ENCODE measurements around the gene DLG5. TPM values are rescaled to one million over a fixed set of nuclear protein-coding genes. Genes with fewer than 3 reads are reported as not detected.

Gene DLG5
- total RNA-seq, 3 donors from 2014 or later: 1.0 to 1.5 (median 1.5) TPM

- no peaks in the 10 kb centered on the region for H3K4me1 Mint-ChIP-seq (ENCODE audit: low read depth)
- no peak for DNase-seq
- no peak for ATAC-seq
- H3K27me3 Mint-ChIP-seq (ENCODE audit: low read depth): no peaks in the 10 kb centered on the region
- no peaks in the 10 kb centered on the region for H3K36me3 Mint-ChIP-seq (ENCODE audit: insufficient read depth)
- H3K9me3 Mint-ChIP-seq: no peaks in the 10 kb centered on the region
- no peak overlapping the region for H3K4me3 Mint-ChIP-seq
Measured at GRCh38 chr10:77936697-77937567, 10.4 kb upstream of the DLG5 start.

- Mint-ChIP-seq H3K4me1 (ENCODE audit: low read depth) (peaks cover 4% of the 10 kb centered on the region), H3K4me3 (no peak overlapping the region)
Measured at GRCh38 chr10:77932016-77932715, 5.6 kb upstream of the DLG5 start.

DNA sequence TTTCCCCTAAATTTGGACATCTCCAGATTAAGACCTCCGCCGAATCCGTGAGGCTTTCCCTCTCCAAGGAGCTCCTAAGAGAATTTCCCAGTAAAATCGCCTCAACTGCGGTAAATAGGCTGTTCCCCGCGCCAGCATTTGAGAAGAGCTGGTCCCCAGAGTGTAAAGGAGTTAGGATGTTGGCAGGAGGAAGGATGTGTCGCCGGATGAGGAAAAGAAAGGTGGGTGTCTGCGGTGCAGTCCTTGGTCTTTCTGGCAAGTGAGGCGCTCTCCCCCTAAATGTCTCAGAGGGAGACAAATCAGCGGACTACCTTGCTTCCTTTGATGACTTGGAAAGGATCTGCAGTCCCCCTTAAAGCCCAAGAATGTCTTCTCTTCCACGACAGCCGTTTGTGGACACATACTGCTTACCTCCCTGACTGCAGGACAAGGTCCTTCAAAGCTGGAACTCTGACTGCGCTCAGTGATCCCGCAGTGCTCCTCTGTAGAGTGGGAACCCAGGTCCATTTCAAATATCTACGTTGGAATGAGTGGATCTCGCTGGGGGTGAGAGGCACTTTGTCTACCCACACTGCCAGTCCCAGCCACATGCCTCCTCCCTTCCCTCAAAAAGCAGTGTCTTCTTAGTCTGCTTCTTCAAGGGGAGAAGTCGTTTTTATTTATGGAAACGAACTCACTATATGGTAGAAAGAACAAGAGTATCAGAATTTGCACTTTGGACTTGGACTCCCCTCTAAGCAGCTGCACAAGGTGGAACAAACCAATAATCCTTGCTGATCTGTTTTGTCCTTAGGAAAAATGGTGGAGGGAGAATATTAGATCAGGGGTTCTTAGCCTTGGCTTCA lies 1.1 kb upstream of the DLG5 start:
- no peaks in the 10 kb centered on the region for H3K36me3 Mint-ChIP-seq (ENCODE audit: insufficient read depth)
- peaks cover 11% of the 10 kb centered on the region for H3K4me1 Mint-ChIP-seq (ENCODE audit: low read depth)
- peaks cover 50% of the 10 kb centered on the region for H3K27me3 Mint-ChIP-seq (ENCODE audit: low read depth)
- no peaks in the 10 kb centered on the region for H3K9me3 Mint-ChIP-seq
- peak overlapping the region; percentile 64 for H3K4me3 Mint-ChIP-seq
- DNase-seq (no peak), ATAC-seq (no peak)

More at GRCh38 chr10:77932016-77932715, 5.6 kb upstream of the DLG5 start:
- Mint-ChIP-seq H3K9me3 (no peaks in the 10 kb centered on the region), H3K36me3 (ENCODE audit: insufficient read depth) (no peaks in the 10 kb centered on the region), H3K27me3 (ENCODE audit: low read depth) (peaks cover 28% of the 10 kb centered on the region)
- ATAC-seq (no peak), DNase-seq (no peak)

DNA sequence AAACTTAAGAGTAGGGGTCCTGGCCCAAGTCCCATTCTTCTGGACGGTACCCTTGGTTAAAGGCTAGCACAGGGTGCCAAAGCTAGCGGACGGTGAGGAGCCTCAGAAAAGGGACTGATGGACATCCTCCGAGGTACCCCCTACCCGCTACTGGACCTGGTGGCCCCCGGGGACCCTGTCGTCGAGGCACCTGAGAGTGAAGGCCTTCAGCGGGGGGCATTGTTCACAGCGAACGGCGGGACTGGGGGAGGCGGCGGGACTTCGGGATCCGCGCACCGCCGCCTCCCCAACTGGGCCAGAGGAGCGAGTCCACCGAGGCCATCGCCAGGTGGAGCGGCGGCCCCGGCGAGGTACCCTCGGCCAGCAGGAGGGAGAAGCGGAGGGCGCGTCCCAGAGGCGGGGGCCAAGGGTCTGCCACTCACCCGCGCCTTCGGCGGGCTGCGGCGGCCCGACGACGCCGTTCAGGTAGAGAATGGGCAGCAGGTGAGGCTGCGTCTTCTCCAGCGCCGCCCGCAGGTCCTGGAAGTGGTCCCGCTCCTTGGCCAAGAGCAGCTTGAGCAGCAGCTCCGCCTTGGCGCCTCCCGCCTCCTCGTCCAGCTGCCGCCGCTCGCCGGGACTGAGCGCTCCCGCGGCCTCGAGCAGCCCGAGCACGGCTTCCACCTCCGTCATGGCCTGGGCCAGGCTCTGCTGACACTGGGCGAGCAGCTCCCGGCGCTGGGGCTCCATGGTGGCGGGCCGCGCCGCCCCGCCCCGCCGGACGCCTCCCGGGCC lies 575 bp downstream of the DLG5 start:
- H3K4me1 Mint-ChIP-seq (ENCODE audit: low read depth): peaks cover 11% of the 10 kb centered on the region
- H3K27me3 Mint-ChIP-seq (ENCODE audit: low read depth): peaks cover 46% of the 10 kb centered on the region
- DNase-seq (no peak), ATAC-seq (peak; percentile 70 to 80)
- peak overlapping the region; percentile 53 for H3K4me3 Mint-ChIP-seq
- H3K9me3 Mint-ChIP-seq: no peaks in the 10 kb centered on the region
- no peaks in the 10 kb centered on the region for H3K36me3 Mint-ChIP-seq (ENCODE audit: insufficient read depth)

GRCh38 chr10:77925410-77925794 lies 1.2 kb downstream of the DLG5 start:
- H3K27me3 Mint-ChIP-seq (ENCODE audit: low read depth): peaks cover 48% of the 10 kb centered on the region
- H3K36me3 Mint-ChIP-seq (ENCODE audit: insufficient read depth): no peaks in the 10 kb centered on the region
- no peaks in the 10 kb centered on the region for H3K9me3 Mint-ChIP-seq
- H3K4me3 Mint-ChIP-seq: peak overlapping the region; percentile 53
- peaks cover 11% of the 10 kb centered on the region for H3K4me1 Mint-ChIP-seq (ENCODE audit: low read depth)
- ATAC-seq (no peak), DNase-seq (no peak)

GRCh38 chr10:77922566-77923179 lies 3.9 kb downstream of the DLG5 start:
- H3K36me3 Mint-ChIP-seq (ENCODE audit: insufficient read depth): no peaks in the 10 kb centered on the region
- no peak overlapping the region for H3K4me3 Mint-ChIP-seq
- ATAC-seq: no peak
- H3K27me3 Mint-ChIP-seq (ENCODE audit: low read depth): peaks cover 39% of the 10 kb centered on the region
- no peaks in the 10 kb centered on the region for H3K9me3 Mint-ChIP-seq
- H3K4me1 Mint-ChIP-seq (ENCODE audit: low read depth): peaks cover 10% of the 10 kb centered on the region
- DNase-seq: no peak

- H3K9me3 Mint-ChIP-seq: no peaks in the 10 kb centered on the region
- ATAC-seq (no peak), DNase-seq (no peak)
- peaks cover 34% of the 10 kb centered on the region for H3K27me3 Mint-ChIP-seq (ENCODE audit: low read depth)
- H3K4me3 Mint-ChIP-seq: no peak overlapping the region
- H3K36me3 Mint-ChIP-seq (ENCODE audit: insufficient read depth): no peaks in the 10 kb centered on the region
- peaks cover 7% of the 10 kb centered on the region for H3K4me1 Mint-ChIP-seq (ENCODE audit: low read depth)
Measured at GRCh38 chr10:77922055-77922454, 4.5 kb downstream of the DLG5 start.

GRCh38 chr10:77921395-77921794 lies 5.2 kb downstream of the DLG5 start:
- ATAC-seq (no peak), DNase-seq (no peak)
- peaks cover 34% of the 10 kb centered on the region for H3K27me3 Mint-ChIP-seq (ENCODE audit: low read depth)
- H3K9me3 Mint-ChIP-seq: no peaks in the 10 kb centered on the region
- peaks cover 7% of the 10 kb centered on the region for H3K4me1 Mint-ChIP-seq (ENCODE audit: low read depth)
- H3K36me3 Mint-ChIP-seq (ENCODE audit: insufficient read depth): no peaks in the 10 kb centered on the region
- no peak overlapping the region for H3K4me3 Mint-ChIP-seq

DNA sequence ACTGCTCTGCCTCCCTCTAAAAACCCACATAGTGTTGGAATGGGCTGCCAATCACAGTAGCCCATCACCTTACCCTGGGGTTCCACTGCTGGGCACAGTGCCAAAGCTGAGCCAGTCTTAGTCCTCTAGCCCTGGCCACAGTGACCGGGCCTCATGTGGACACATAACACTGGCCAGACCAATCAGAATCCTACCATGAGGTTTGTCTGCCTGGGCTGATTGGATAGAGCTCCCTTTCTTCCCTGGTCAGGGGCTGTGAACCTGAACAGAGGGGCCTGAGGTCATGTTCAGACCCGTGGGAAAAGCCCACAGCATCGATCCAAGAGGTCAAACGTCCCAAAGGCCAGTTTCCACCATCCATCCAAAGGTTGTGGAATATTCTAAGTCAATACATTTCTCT lies 6.1 kb downstream of the DLG5 start:
- no peak for DNase-seq
- peaks cover 6% of the 10 kb centered on the region for H3K4me1 Mint-ChIP-seq (ENCODE audit: low read depth)

DNA sequence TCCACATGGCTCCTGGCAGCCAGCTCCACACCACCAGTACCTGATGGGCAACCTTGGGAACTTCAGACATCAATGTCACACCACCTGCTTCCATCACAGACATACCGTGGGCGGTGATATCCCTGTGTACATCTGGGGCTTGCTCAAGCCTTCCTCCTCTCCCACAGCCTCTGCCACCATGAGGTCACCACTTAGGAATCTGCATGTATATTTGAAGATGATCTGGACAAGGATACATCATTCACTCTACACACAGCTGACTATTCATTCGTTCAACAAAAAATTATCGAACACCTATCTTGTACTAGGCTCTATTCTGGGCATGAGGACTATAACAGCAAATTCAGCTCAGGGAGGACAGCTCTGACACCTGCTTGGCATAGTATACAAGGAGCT lies 6.8 kb downstream of the DLG5 start:
- ATAC-seq (no peak), DNase-seq (no peak)
- H3K36me3 Mint-ChIP-seq (ENCODE audit: insufficient read depth): no peaks in the 10 kb centered on the region
- H3K27me3 Mint-ChIP-seq (ENCODE audit: low read depth): peaks cover 26% of the 10 kb centered on the region
- no peak overlapping the region for H3K4me3 Mint-ChIP-seq
- H3K4me1 Mint-ChIP-seq (ENCODE audit: low read depth): no peaks in the 10 kb centered on the region
- H3K9me3 Mint-ChIP-seq: no peaks in the 10 kb centered on the region

More for the DNA sequence above, 6.1 kb downstream of the DLG5 start:
- H3K9me3 Mint-ChIP-seq: no peaks in the 10 kb centered on the region
- ATAC-seq: no peak
- no peak overlapping the region for H3K4me3 Mint-ChIP-seq
- peaks cover 33% of the 10 kb centered on the region for H3K27me3 Mint-ChIP-seq (ENCODE audit: low read depth)
- H3K36me3 Mint-ChIP-seq (ENCODE audit: insufficient read depth): no peaks in the 10 kb centered on the region

GRCh38 chr10:77915319-77916105 lies 11.0 kb downstream of the DLG5 start:
- Mint-ChIP-seq H3K4me3 (no peak overlapping the region), H3K9me3 (no peaks in the 10 kb centered on the region), H3K36me3 (ENCODE audit: insufficient read depth) (no peaks in the 10 kb centered on the region), H3K27me3 (ENCODE audit: low read depth) (peaks cover 11% of the 10 kb centered on the region), H3K4me1 (ENCODE audit: low read depth) (no peaks in the 10 kb centered on the region)
- no peak for DNase-seq
- no peak for ATAC-seq

DNA sequence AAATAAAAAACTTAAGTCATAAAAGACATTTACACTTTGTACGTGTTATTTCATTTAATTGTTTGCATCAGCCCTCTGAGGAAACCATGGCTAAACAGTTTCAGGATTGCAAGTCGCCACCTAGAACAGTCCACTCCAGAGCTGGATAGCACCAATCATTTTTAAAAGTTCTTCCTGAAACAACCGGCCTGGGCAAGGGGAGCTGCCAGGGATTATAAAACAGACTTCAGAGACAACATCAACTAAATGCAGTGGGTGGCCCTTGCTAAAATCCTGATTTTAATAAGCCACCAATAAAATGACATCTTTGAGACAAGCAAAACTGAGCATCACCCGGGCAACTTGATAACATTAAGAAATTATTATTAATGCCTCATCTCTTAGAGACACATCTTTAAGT lies 13.5 kb downstream of the DLG5 start:
- Mint-ChIP-seq H3K27me3 (ENCODE audit: low read depth) (peaks cover 2% of the 10 kb centered on the region), H3K36me3 (ENCODE audit: insufficient read depth) (no peaks in the 10 kb centered on the region), H3K4me3 (no peak overlapping the region), H3K4me1 (ENCODE audit: low read depth) (no peaks in the 10 kb centered on the region), H3K9me3 (no peaks in the 10 kb centered on the region)
- ATAC-seq (no peak), DNase-seq (no peak)

GRCh38 chr10:77912576-77912975 lies 14.0 kb downstream of the DLG5 start:
- H3K27me3 Mint-ChIP-seq (ENCODE audit: low read depth): peaks cover 5% of the 10 kb centered on the region
- no peak for ATAC-seq
- H3K4me1 Mint-ChIP-seq (ENCODE audit: low read depth): no peaks in the 10 kb centered on the region
- H3K36me3 Mint-ChIP-seq (ENCODE audit: insufficient read depth): no peaks in the 10 kb centered on the region
- no peak overlapping the region for H3K4me3 Mint-ChIP-seq
- no peak for DNase-seq
- H3K9me3 Mint-ChIP-seq: no peaks in the 10 kb centered on the region

Measured in activated T-cell treated with anti-CD3 and anti-CD28 coated beads, Interleukin-2, amount 50 U/mL, for 4 hours (primary cell).